HepG2 (cell line): Measurements from ENCODE around the gene MUL1. TPM values are rescaled to one million over a fixed set of nuclear protein-coding genes. Genes with fewer than 3 reads are reported as not detected.
A peak's percentile ranks its signal among the peaks of the same experiment; 100 is the strongest.

Experiments
- BCL6 ChIP-seq: IDR thresholded peaks from 2 replicates; pipeline ENCODE4 v1.6.1; 2016; ENCODE audit warnings: missing genetic modification reagents, missing compliant biosample characterization
- CCDC6 ChIP-seq: sonication (generic); formaldehyde crosslinking; IDR thresholded peaks from 2 replicates; pipeline ENCODE4 v1.8.1; 2022; ENCODE audit warnings: mild to moderate bottlenecking, missing genetic modification reagents, moderate library complexity
- ETV5 ChIP-seq: IDR thresholded peaks from 2 replicates; pipeline ENCODE4 v1.6.1; 2018; ENCODE audit warnings: missing biosample characterization, missing genetic modification reagents, inconsistent platforms, borderline replicate concordance
- FOSL2 ChIP-seq: sonication (generic); formaldehyde crosslinking; IDR thresholded peaks from 2 replicates; pipeline ENCODE4 v1.4.0; 2020; ENCODE audit warnings: missing genetic modification reagents
- HOXA7 ChIP-seq: sonication (generic); formaldehyde crosslinking; IDR thresholded peaks from 2 replicates; pipeline ENCODE4 v1.8.1; 2022; ENCODE audit warnings: mild to moderate bottlenecking, missing genetic modification reagents, moderate library complexity
- NFAT5 ChIP-seq: sonication (generic); formaldehyde crosslinking; IDR thresholded peaks from 2 replicates; pipeline ENCODE4 v1.4.0; 2020; ENCODE audit warnings: missing genetic modification reagents
- NR2F6 ChIP-seq, 2 experiments: IDR thresholded peaks; 2 replicates each; pipeline ENCODE4 v1.6.1; 2016; ENCODE audit warnings: antibody characterized with exemption in 1 of 2, mild to moderate bottlenecking in 1 of 2
- SOX5 ChIP-seq: IDR thresholded peaks from 2 replicates; pipeline ENCODE4 v1.6.1; 2016; ENCODE audit warnings: borderline replicate concordance
- TOE1 ChIP-seq: sonication (generic); formaldehyde crosslinking; IDR thresholded peaks from 2 replicates; pipeline ENCODE4 v1.4.0; 2020; ENCODE audit warnings: mild to moderate bottlenecking, missing genetic modification reagents
- ZBTB44 ChIP-seq: sonication (generic); formaldehyde crosslinking; IDR thresholded peaks from 2 replicates; pipeline ENCODE4 v1.4.0; 2020; ENCODE audit warnings: missing genetic modification reagents
- ZC3H4 ChIP-seq: sonication (generic); formaldehyde crosslinking; IDR thresholded peaks from 2 replicates; pipeline ENCODE4 v1.4.0; 2020; ENCODE audit warnings: missing genetic modification reagents, borderline replicate concordance
- ZNF18 ChIP-seq: sonication (generic); formaldehyde crosslinking; IDR thresholded peaks from 2 replicates; pipeline ENCODE4 v1.8.0; 2022; ENCODE audit warnings: mild to moderate bottlenecking, missing genetic modification reagents; ENCODE audit not compliant: insufficient replicate concordance
- polyA plus RNA-seq, 8 experiments: library from polyadenylated mRNA; depleted of rRNA in 3 of 8; stranded (reverse) in 7 of 8; unstranded in 1 of 8; fragments of >200 nt; fragmentation: Illumina TruSeq in 4 of 8; extraction: Trizol in 4 of 8; gene quantifications; 2 replicates each; pipeline versions ENCODE4 v1.2.1 to v1.2.3, GENCODE V29; 2011 to 2016; ENCODE audit warnings: low read depth in 4 of 8, missing spikeins in 1 of 8, mixed read lengths in 1 of 8; ENCODE audit not compliant: insufficient read depth in 1 of 8
- total RNA-seq, 5 experiments: library from RNA; depleted of rRNA; stranded (reverse); fragments of >200 nt; fragmentation: Illumina TruSeq; extraction: Trizol; gene quantifications; 2 replicates each; pipeline ENCODE4 v1.2.3, GENCODE V29; 2016; ENCODE audit warnings: low read depth in 1 of 5
- TF ChIP-seq, protein P1 (sequence below): sonication (generic); formaldehyde crosslinking; IDR thresholded peaks from 2 replicates; pipeline ENCODE4 v1.4.0; 2020; ENCODE audit warnings: missing genetic modification reagents, borderline replicate concordance
- TF ChIP-seq, protein P2 (sequence below): sonication (generic); formaldehyde crosslinking; IDR thresholded peaks from 2 replicates; pipeline ENCODE4 v1.8.0; 2022; ENCODE audit warnings: missing genetic modification reagents, mild to moderate bottlenecking, inconsistent platforms, borderline replicate concordance

The MUL1 gene
- total and polyA plus RNA-seq, 2 of the 13 experiments (the other 11 are each of a cell fraction or from before 2014, with no cell fraction given), result 21.5 to 26.5 TPM

DNA sequence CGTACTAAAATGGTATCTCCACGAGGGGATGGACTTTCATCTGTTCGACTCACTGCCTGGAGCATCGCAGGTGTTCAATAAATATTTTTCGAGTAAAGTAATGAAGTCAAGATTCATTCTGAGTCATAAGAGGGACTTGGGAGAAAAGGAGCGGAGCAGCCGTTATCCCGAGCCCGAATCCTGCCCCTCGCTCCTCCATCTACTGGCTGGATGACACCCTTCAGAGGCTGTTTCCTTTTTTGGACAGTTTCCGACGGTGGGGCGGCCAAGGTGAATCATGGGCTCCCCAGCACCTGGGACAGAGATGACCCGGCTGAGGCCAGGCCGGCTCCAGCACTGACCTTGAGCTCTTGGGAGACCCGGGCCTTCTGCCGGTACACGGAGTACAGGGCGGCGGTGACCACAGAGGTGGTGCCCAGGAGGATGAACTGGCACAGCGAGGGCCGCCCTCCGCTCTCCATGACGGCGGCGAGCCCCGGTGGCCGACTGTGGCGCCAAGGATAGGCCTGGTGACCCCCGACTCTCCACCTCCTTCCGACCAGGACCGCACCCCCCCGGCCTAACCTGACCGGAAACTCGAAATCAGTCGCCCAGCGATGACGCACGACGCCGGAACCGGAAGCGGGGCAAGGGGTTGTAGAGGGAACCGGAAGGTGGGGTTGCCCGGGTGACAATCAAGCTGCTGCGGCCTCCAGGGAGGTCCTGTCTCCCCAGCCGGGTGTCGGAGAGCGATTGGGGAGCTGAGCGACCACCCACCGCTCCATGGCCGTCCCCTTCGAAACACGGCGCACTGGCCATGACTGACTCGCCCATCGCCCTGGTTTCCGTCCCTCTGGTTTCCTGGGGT is at the start of gene MUL1 (continued):
- TF ChIP-seq, protein P1, sequence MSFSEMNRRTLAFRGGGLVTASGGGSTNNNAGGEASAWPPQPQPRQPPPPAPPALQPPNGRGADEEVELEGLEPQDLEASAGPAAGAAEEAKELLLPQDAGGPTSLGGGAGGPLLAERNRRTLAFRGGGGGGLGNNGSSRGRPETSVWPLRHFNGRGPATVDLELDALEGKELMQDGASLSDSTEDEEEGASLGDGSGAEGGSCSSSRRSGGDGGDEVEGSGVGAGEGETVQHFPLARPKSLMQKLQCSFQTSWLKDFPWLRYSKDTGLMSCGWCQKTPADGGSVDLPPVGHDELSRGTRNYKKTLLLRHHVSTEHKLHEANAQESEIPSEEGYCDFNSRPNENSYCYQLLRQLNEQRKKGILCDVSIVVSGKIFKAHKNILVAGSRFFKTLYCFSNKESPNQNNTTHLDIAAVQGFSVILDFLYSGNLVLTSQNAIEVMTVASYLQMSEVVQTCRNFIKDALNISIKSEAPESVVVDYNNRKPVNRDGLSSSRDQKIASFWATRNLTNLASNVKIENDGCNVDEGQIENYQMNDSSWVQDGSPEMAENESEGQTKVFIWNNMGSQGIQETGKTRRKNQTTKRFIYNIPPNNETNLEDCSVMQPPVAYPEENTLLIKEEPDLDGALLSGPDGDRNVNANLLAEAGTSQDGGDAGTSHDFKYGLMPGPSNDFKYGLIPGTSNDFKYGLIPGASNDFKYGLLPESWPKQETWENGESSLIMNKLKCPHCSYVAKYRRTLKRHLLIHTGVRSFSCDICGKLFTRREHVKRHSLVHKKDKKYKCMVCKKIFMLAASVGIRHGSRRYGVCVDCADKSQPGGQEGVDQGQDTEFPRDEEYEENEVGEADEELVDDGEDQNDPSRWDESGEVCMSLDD (CRISPR knock-in tag), result 0 out of 2 replicates have a peak, but pooled peaks have one; percentile 57
- TF ChIP-seq BCL6 (no peak), TOE1 (CRISPR knock-in tag) (no peak), NFAT5 (CRISPR knock-in tag) (0 out of 2 replicates have a peak, but pooled peaks have one; percentile 29), SOX5 (CRISPR knock-in tag) (no peak; the same call in 1 of the 2 replicates), ZC3H4 (CRISPR knock-in tag) (0 out of 2 replicates have a peak, but pooled peaks have one; percentile 31), CCDC6 (CRISPR knock-in tag) (peak; percentile 70; the same call in 1 of the 2 replicates), ZNF18 (peak; percentile 82), ETV5 (CRISPR knock-in tag) (peak; percentile 82), NR2F6 (IDR thresholded peaks at IDR 0.05) (peak; percentile 61; the same call in 1 of the 2 replicates), NR2F6 (CRISPR knock-in tag; IDR thresholded peaks at IDR 0.05) (peak; percentile 73), ZBTB44 (CRISPR knock-in tag) (no peak), FOSL2 (CRISPR knock-in tag) (peak; percentile 57; the same call in 1 of the 2 replicates), HOXA7 (CRISPR knock-in tag) (no peak)
- TF ChIP-seq, protein P2, sequence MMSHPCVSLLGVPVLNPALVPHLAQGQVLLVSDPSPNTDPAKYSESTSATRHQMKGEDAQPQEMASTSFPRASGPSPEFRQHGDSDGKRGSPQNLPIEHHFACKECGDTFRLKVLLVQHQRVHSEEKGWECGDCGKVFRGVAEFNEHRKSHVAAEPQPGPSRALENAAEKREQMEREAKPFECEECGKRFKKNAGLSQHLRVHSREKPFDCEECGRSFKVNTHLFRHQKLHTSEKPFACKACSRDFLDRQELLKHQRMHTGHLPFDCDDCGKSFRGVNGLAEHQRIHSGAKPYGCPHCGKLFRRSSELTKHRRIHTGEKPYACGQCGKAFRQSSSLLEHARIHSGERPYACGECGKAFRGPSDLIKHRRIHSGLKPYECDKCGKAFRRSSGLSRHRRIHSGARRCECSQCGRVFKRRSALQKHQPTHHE (CRISPR knock-in tag), result peak; percentile 56; the same call in 1 of the 2 replicates
